NCI-H2107 treated with DMSO at 0.1 percent for 48 hours (cell line): ENCODE results near the gene ANKRD27.
"Not testable (repeated sequence)": the region's sequence is repeated elsewhere in the genome, so short reads cannot be mapped to it uniquely, and the experiment has no call there.

Source experiments
- DNase-seq: peaks from one replicate; lab custom pipeline; 2025; ENCODE audit not compliant: unreplicated experiment; lab: John Stamatoyannopoulos, UW

The ANKRD27 gene

DNA sequence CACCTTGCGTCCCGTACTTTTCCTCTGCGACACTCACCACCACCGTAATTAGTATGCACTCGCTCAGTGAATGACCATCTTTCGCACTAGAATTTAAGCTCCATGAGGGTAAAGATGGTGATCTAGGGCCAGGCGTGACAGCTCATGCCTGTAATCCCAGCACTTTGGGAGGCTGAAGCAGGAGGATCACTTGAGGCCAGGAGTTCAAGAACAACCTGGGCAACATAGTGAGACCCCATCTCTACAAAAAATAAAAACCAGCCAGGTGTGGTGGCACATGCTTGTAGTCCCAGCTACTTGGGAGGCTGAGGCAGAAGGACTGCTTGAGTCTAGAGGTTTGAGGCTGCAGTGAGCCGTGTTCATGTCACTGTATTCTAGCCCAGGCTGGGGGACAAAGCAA, 18.6 kb downstream of the ANKRD27 start:
- not testable (repeated sequence) for DNase-seq

DNA sequence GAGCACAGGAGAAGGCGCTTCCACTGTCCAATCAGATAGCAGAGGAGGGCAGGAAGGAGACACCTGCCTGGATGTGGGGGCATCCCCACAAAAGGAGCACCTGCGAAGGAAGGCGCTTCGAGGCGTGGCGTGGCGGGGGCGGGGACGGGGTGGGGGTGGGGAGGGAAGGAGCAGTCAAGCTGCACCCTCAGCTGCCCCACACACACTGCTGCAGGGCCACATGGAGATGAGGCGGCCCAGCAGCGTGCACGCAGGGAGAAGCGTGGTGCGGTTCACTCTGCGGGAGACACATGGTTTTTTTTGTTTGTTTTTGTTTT, 21.4 kb downstream of the ANKRD27 start:
- DNase-seq: no peak

GRCh38 chr19:32652894-32653598, 21.9 kb downstream of the ANKRD27 start:
- DNase-seq: peak; percentile 68

- not testable (repeated sequence) for DNase-seq
Measured at GRCh38 chr19:32652331-32652730, 22.6 kb downstream of the ANKRD27 start.

DNA sequence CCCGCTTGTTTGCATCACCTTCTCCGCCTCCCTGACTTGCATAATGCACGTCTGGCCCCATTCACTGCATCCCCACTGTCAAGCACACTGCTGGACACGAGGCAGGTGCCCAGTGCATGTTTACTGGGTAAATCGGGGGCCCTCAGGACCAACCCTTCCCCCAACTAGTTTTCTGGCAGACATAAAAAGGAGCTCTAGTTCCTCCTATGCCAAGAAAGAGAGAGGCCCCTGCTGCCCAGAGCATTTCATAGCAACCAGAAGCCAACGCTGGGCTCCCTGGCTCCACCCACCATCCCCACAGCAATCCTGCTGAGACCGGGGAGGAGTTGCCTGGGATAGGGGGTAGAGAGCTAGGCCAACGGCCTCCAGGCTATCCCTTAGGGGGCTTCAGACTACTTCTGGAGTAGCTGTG, 23.2 kb downstream of the ANKRD27 start:
- DNase-seq: no peak

DNA sequence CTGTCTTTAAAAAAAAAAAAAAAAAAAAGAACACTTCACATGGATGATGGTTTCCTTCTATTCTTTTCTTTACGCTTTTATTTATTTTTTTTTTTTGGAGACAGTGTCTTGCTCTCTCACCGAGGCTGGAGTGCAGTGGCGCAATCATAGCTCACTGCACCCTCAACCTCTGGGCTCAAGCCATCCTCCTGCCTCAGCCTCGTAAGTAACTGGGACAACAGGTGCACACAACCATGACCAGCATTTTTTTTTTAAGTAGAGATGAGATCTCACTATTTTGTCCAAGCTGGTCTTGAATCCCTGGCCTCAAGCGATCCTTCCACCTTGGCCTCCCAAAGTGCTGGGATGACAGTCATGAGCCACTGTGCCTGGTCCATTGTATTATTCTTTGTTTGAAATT, 24.3 kb downstream of the ANKRD27 start:
- no peak for DNase-seq

DNA sequence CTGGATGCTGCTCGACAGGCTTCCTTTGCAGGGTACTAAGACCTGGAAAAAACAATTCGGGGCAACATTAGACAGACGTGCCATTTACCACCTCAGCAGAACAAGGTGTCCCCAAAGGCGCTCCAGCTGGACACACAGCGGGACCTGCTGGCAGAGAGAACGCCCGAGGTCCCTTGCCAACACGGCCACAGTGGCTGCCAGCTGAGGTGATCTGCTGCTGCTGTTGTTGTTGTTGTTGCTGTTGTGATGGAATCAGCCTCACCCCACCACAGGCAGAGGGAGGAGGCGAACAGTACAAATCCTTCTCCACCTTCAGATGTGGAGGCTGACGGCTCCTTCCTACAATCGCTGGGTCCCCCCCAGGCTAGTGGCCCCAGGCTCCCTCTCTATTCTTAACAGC, 25.2 kb downstream of the ANKRD27 start:
- DNase-seq: no peak

GRCh38 chr19:32647361-32647760, 27.6 kb downstream of the ANKRD27 start:
- DNase-seq: no peak

DNA sequence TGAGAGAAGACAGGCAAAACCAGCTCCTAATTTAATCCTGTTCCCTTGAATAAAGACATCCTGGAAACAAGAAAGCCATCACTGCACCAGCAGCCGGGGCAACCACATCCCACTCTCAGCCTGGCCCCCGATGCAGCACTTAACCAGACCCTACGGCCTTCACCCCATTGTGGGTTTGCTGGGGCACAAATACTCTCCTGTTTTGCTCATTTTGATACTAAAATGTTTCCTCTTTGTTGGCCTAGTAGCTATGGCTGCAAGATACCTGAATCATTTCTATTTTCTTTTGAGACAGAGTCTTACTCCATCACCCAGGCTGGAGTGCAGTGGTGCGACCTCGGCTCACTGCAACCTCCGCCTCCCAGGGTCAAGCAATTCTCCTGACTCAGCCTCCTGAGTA, 28.4 kb downstream of the ANKRD27 start:
- DNase-seq: no peak

GRCh38 chr19:32642771-32643170, 32.2 kb downstream of the ANKRD27 start:
- no peak for DNase-seq

DNA sequence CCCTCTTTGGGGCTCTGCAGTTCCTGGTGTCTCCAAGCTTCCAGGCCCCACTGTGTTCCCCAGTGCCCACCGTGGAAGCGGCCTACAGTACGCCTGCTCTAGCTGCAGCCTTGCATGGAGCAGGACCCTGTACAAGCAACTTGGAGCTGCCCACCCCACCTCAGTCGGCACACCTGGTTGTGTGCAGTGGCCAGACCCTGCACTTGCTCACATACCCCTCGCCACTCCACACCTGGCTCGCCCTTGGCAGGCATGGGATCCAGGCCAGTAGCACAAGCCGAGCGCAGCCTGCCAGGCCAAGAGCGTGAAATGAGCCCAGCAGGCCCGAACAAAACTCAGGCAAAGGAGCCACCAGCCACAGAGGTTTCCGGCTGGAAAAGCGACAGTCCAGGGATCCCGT, 36.4 kb downstream of the ANKRD27 start:
- no peak for DNase-seq

GRCh38 chr19:32637480-32637879, 37.5 kb downstream of the ANKRD27 start:
- DNase-seq: no peak

- DNase-seq: no peak
Measured at GRCh38 chr19:32631381-32631780, 43.6 kb downstream of the ANKRD27 start.

DNA sequence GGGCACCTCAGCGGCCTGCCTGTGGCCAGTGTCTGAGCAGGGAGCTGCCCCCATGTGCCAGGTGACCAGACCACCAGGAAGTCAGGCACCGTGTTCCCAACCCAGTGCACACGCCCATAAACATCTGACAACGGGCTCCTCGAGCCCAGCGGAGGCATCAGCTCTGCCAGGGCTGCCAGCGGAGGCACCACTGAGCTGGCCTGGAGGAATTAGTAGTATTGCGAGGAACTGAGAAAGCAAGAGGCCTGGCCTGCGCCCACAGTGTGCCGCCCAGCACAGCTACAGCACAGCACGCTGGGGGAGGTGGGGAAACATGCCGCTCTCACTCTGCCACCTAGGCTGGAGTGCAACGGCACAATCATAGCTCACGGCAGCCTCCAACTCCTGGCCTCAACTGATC, 44.6 kb downstream of the ANKRD27 start:
- DNase-seq: no peak

GRCh38 chr19:32627714-32628270, 47.2 kb downstream of the ANKRD27 start:
- DNase-seq: no peak

- no peak for DNase-seq
Measured at GRCh38 chr19:32626969-32627368, 48.0 kb downstream of the ANKRD27 start.

DNA sequence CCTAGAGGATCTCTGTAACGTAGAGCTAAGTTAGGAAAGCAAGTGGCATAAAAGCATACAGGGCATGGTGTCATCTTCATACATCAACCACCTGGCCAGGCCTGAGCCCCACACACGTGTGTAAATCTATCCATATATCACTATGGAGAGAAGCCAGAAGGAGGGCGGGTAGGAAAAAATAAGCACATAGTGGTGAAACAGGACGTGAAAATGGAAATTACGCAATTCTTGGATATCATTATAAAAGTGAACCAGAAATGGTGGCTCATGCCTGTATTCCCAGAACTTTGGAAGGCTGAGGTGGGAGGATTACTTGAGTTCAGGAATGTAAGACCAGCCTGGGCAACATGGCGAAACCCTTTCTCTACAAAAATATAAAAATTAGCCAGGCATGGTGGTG, 50.6 kb downstream of the ANKRD27 start:
- no peak for DNase-seq

DNA sequence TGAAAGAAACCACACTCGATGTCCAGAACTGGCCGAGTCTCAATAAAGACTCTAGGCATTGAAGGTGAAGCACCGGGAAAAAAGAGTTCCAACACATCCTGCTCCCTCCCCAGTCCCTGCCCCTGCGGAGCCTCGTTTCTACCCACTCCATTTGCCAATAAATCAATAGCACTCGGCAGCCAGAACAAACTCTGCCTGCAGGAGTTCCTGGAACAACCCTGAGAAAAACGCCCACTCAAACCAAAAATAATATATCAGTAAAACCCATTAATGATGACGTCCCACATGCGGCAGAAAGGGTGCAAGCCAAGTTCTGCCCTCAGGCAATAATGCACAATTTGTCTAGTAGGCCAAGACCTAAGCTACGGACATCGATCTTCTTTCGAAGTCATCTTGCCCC, 53.0 kb downstream of the ANKRD27 start:
- DNase-seq: no peak

- DNase-seq: no peak
Measured at GRCh38 chr19:32619051-32619685, 55.8 kb downstream of the ANKRD27 start.

DNA sequence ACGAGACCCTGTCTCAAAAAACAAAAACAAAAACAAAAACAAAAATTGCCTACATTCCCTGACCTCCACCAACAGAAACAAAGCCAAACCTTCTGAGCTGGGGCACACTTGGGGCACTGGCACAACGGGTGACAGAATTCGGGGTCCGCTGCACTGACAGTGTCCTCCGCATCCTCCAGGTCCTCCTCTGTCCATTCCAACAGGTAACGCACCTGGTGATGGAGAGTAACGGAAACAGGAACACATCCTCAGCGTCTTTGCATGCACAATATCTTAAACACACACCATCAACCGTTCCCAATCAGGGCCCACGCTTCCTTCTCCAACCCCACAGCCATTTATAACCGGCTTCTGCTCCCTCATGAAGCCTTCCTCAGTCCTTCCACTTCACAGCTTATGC, 59.4 kb downstream of the ANKRD27 start:
- DNase-seq: no peak

DNA sequence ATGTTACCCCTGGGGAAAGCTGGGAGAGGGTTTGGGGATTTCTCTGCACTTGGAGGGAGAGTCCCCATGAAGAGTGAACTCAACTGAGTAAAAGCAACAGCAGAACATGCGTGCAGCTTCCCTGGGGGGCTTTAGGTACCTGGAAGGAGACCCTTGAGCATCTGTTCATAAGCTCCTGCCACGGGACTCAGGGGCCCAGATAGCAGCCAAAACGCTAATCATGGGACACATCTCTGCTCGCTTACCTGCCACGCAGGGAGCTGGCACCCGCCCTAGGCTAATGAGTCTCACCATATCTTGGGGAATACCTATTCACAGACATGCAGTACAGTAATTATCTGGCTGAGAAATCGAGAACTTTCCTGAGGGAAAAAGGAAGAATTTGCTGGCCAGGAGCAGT, 60.1 kb downstream of the ANKRD27 start:
- no peak for DNase-seq

- DNase-seq: no peak
Measured at GRCh38 chr19:32613008-32613407, 62.0 kb downstream of the ANKRD27 start.

DNA sequence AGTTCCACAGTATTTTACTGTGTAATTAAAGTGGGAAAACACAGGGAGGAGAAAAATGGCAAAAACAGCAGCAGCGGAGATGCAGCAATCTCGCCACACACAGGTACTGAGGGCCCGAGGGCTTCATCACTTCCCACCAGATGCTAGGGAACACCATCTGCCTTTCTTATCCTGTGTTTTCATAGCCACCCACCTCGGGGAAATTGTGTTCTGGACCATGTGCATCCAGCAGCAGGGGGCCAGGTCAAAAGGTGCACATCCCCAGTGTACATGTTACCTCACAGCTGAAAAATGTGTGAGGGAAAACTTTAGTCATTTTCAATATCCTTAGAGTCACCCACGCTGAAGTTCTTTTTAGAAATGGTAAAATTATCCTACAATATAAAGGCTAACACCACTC, 63.8 kb downstream of the ANKRD27 start:
- DNase-seq: no peak
